ENCODE data around the gene CTCFL. TPM values are rescaled to one million over a fixed set of nuclear protein-coding genes. Genes with fewer than 3 reads are reported as not detected.

Gene CTCFL
- total and polyA plus RNA-seq, 2 donors (not counting 1 experiment from before 2014, with no cell fraction given): not detected

DNA sequence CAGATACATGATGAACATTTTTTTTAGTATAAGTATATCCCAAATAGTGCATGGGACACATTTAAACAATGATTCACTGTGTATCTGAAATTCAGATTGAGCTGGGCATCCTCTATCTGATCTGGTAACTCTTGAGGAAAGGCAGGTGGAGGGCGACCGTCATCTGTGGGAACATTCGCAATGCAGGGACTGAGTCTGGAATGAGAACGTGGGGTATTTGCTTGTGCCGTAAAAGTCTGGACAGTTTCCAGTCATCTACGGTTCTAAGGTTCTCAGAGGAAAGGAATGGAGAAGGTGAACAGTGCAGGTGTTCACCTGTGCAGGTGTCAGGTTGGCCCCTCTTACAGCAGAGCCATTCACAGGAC is 22.6 kb downstream of the CTCFL start:
- Histone ChIP-seq H3K36me3 (ENCODE audit: control insufficient read depth, insufficient read depth, low read length) (no peaks in the 10 kb centered on the region), H3K4me2 (ENCODE audit: extremely low read depth, insufficient read depth, low read length) (no peak overlapping the region), H3K4me1 (ENCODE audit: control insufficient read depth, extremely low read depth, insufficient read depth, low read length) (no peaks in the 10 kb centered on the region), H3K79me2 (ENCODE audit: control insufficient read depth, insufficient read depth, low read length) (no peaks in the 10 kb centered on the region), H2AFZ (ENCODE audit: low read length) (no peak overlapping the region), H3K27me3 (ENCODE audit: control insufficient read depth, insufficient read depth, low read length) (no peaks in the 10 kb centered on the region), H3K27ac (ENCODE audit: insufficient read depth, low read length) (no peak overlapping the region), H3K9me3 (ENCODE audit: control insufficient read depth, insufficient read depth, low read depth, low read length) (no peaks in the 10 kb centered on the region), H3K4me3 (replicated peaks in 1 of 4; ENCODE audit: control extremely low read depth in 1 of 4, insufficient read depth in 1 of 4, low read depth in 3 of 4, low read length in 4 of 4) (no peak overlapping the region), H3K9ac (ENCODE audit: insufficient read depth, low read length) (no peak overlapping the region), H4K20me1 (ENCODE audit: control insufficient read depth, extremely low read depth, insufficient read depth, low read length) (no peaks in the 10 kb centered on the region)
- TF ChIP-seq EZH2 (IDR thresholded peaks at IDR 0.05; ENCODE audit: low read length, missing control alignments): no peak
- TF ChIP-seq, protein P1, sequence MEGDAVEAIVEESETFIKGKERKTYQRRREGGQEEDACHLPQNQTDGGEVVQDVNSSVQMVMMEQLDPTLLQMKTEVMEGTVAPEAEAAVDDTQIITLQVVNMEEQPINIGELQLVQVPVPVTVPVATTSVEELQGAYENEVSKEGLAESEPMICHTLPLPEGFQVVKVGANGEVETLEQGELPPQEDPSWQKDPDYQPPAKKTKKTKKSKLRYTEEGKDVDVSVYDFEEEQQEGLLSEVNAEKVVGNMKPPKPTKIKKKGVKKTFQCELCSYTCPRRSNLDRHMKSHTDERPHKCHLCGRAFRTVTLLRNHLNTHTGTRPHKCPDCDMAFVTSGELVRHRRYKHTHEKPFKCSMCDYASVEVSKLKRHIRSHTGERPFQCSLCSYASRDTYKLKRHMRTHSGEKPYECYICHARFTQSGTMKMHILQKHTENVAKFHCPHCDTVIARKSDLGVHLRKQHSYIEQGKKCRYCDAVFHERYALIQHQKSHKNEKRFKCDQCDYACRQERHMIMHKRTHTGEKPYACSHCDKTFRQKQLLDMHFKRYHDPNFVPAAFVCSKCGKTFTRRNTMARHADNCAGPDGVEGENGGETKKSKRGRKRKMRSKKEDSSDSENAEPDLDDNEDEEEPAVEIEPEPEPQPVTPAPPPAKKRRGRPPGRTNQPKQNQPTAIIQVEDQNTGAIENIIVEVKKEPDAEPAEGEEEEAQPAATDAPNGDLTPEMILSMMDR (conservative IDR thresholded peaks at IDR 0.05 in 1 of 2, IDR thresholded peaks at IDR 0.05 in 1 of 2; ENCODE audit: low read depth in 1 of 2, low read length in 2 of 2): no peak
- DNase-seq (ENCODE audit: low read depth in 2 of 2): no peak

DNA sequence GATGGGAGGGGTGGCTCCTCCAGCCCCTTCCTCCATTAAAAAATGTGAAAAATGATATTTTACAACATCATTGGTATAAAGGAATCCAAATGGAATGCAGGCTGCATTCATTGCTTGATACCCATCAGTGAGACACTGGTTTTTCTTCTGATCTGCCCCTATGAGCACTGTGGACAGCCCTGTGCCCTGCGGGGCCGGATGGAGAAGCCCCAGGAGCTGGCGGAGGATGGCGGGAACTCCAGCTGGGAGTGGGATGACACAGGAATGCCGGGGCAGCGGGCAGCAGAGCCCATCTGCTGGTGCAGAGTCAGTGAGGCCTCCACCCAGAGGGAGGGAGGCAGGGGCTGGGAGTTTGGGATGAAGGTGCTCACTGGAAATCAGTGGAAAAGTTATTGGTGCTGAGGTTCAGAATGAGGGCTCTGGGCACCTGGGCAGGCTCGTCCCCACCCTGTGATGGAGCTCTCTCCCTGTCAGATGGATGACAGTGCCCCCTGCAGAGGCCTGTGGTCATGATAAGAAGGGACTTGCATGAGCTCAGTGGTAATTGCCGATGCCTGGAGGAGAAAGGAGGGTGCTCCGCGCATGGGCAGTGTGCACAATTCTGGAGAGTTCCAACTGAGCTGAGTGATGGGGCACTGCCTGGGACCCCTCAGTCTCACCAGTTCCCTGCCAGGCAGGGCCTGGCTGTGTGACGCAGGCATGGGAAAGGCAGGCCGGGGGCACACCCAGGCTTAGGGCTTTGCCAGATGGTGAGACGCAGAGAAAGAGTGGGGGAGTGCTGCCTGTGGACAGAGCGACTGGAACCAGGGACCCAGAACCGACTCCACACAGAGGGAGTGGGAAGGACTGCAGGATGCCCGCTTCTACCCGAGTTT is 23.2 kb downstream of the CTCFL start:
- no peaks in the 10 kb centered on the region for H3K27me3 ChIP-seq (ENCODE audit: control insufficient read depth, insufficient read depth, low read length)
- H3K79me2 ChIP-seq (ENCODE audit: control insufficient read depth, insufficient read depth, low read length): no peaks in the 10 kb centered on the region
- H3K9me3 ChIP-seq (ENCODE audit: control insufficient read depth, insufficient read depth, low read depth, low read length): no peaks in the 10 kb centered on the region
- H3K36me3 ChIP-seq (ENCODE audit: control insufficient read depth, insufficient read depth, low read length): no peaks in the 10 kb centered on the region
- no peak overlapping the region for H3K27ac ChIP-seq (ENCODE audit: insufficient read depth, low read length)
- H3K9ac ChIP-seq (ENCODE audit: insufficient read depth, low read length): no peak overlapping the region
- no peak overlapping the region for H3K4me2 ChIP-seq (ENCODE audit: extremely low read depth, insufficient read depth, low read length)
- no peak overlapping the region for H2AFZ ChIP-seq (ENCODE audit: low read length)
- no peak overlapping the region for H3K4me3 ChIP-seq (replicated peaks in 1 of 4; ENCODE audit: control extremely low read depth in 1 of 4, insufficient read depth in 1 of 4, low read depth in 3 of 4, low read length in 4 of 4)
- H4K20me1 ChIP-seq (ENCODE audit: control insufficient read depth, extremely low read depth, insufficient read depth, low read length): no peaks in the 10 kb centered on the region
- TF ChIP-seq EZH2 (IDR thresholded peaks at IDR 0.05; ENCODE audit: low read length, missing control alignments): no peak
- TF ChIP-seq, protein P1 (conservative IDR thresholded peaks at IDR 0.05 in 1 of 2, IDR thresholded peaks at IDR 0.05 in 1 of 2; ENCODE audit: low read depth in 1 of 2, low read length in 2 of 2): no peak
- DNase-seq (ENCODE audit: low read depth in 2 of 2): peak in 1 of 2 donors; percentile 30
- H3K4me1 ChIP-seq (ENCODE audit: control insufficient read depth, extremely low read depth, insufficient read depth, low read length): no peaks in the 10 kb centered on the region

DNA sequence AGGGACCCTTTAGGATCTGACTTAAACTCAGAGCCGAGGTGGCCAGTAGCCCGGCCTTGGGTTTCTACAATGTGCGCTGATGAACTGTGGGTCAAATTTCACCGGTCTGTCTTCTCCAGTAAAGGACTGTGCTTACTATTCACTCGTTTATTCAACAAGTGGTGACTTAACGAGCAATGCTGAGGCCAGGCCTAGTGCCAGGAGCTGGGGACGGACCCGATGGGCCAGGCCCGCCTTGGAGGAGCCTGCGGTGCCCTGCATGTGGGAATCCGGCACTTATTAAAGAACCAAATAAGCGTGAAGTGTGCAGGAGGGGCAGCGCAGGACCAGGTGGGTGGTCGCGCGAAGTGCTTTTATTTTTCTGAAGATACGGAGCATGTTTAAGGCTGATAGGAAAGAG is 24.0 kb downstream of the CTCFL start:
- no peaks in the 10 kb centered on the region for H3K27me3 ChIP-seq (ENCODE audit: control insufficient read depth, insufficient read depth, low read length)
- no peak overlapping the region for H3K4me3 ChIP-seq (replicated peaks in 1 of 4; ENCODE audit: control extremely low read depth in 1 of 4, insufficient read depth in 1 of 4, low read depth in 3 of 4, low read length in 4 of 4)
- no peak overlapping the region for H3K27ac ChIP-seq (ENCODE audit: insufficient read depth, low read length)
- no peaks in the 10 kb centered on the region for H3K36me3 ChIP-seq (ENCODE audit: control insufficient read depth, insufficient read depth, low read length)
- no peak overlapping the region for H2AFZ ChIP-seq (ENCODE audit: low read length)
- H3K9ac ChIP-seq (ENCODE audit: insufficient read depth, low read length): no peak overlapping the region
- DNase-seq (ENCODE audit: low read depth in 2 of 2): no peak
- H3K4me1 ChIP-seq (ENCODE audit: control insufficient read depth, extremely low read depth, insufficient read depth, low read length): no peaks in the 10 kb centered on the region
- no peak overlapping the region for H3K4me2 ChIP-seq (ENCODE audit: extremely low read depth, insufficient read depth, low read length)
- no peaks in the 10 kb centered on the region for H4K20me1 ChIP-seq (ENCODE audit: control insufficient read depth, extremely low read depth, insufficient read depth, low read length)
- no peaks in the 10 kb centered on the region for H3K9me3 ChIP-seq (ENCODE audit: control insufficient read depth, insufficient read depth, low read depth, low read length)
- TF ChIP-seq EZH2 (IDR thresholded peaks at IDR 0.05; ENCODE audit: low read length, missing control alignments): no peak
- TF ChIP-seq, protein P1 (conservative IDR thresholded peaks at IDR 0.05 in 1 of 2, IDR thresholded peaks at IDR 0.05 in 1 of 2; ENCODE audit: low read depth in 1 of 2, low read length in 2 of 2): no peak
- no peaks in the 10 kb centered on the region for H3K79me2 ChIP-seq (ENCODE audit: control insufficient read depth, insufficient read depth, low read length)

Measured in fibroblast of lung (primary cell).